ENCODE measurements around the gene CXCL3. TPM values are rescaled to one million over a fixed set of nuclear protein-coding genes. Genes with fewer than 3 reads are reported as not detected.

The CXCL3 gene
- total and polyA plus RNA-seq, 9 of the 15 experiments (the other 6 are each of a cell fraction or from before 2014, with no cell fraction given), result 2.3 to 8.9 (median 6.1) TPM

- intact Hi-C loops (cut with micrococcal nuclease) (no loop called here), in situ Hi-C loops (cut with MboI) (no loop called here)
- no peak overlapping the region for H3K4me3 ChIP-seq
- H3K4me2 ChIP-seq (ENCODE audit: insufficient read depth, low read length), result no peak overlapping the region
- H2AFZ ChIP-seq (ENCODE audit: low read depth, low read length), result no peak overlapping the region
- BruUV-seq (replicated peaks), result no TSS peak
- H3K27ac ChIP-seq (ENCODE audit: extremely low read depth, low read depth, low read length), result no peak overlapping the region
- FAIRE-seq, result no peak
- H3K9me1 ChIP-seq (ENCODE audit: control insufficient read depth, insufficient read depth, low read length), result no peaks in the 10 kb centered on the region
- no peak for TF ChIP-seq MAZ (CRISPR knock-in tag; conservative IDR thresholded peaks at IDR 0.05 in 1 of 2, IDR thresholded peaks at IDR 0.05 in 1 of 2)
- no peak for TF ChIP-seq NUFIP1 (IDR thresholded peaks at IDR 0.05; ENCODE audit: partially characterized antibody)
- TF ChIP-seq SMARCA4 (IDR thresholded peaks at IDR 0.05), result no peak
- TF ChIP-seq ZC3H8 (IDR thresholded peaks at IDR 0.05), result no peak
- no peak for TF ChIP-seq NONO (IDR thresholded peaks at IDR 0.05; ENCODE audit: low read depth in 2 of 2, low read length in 1 of 2)
- TF ChIP-seq RBBP5 (IDR thresholded peaks at IDR 0.05; ENCODE audit: borderline replicate concordance, insufficient read depth, low read length, poor library complexity, severe bottlenecking), result no peak
- no peak for TF ChIP-seq ZNF740 (CRISPR knock-in tag; IDR thresholded peaks at IDR 0.05)
- no peak for TF ChIP-seq ZNF740 (tag; IDR thresholded peaks at IDR 0.05)
- TF ChIP-seq ZNF175 (CRISPR knock-in tag; IDR thresholded peaks at IDR 0.05; ENCODE audit: low read depth), result no peak
- TF ChIP-seq ZBTB26 (CRISPR knock-in tag; IDR thresholded peaks at IDR 0.05), result no peak
- TF ChIP-seq TEAD4 (IDR thresholded peaks at IDR 0.05; ENCODE audit: low read length), result 0 out of 2 replicates have a peak, but pooled peaks have one; percentile 22
- no peak for TF ChIP-seq TEAD4 (CRISPR knock-in tag; IDR thresholded peaks at IDR 0.05; ENCODE audit: borderline replicate concordance)
- no peak for TF ChIP-seq SP1 (CRISPR knock-in tag; IDR thresholded peaks at IDR 0.05)
- no peak for TF ChIP-seq BRCA1 (IDR thresholded peaks at IDR 0.05)
- no peak for TF ChIP-seq BRCA1 (CRISPR knock-in tag; IDR thresholded peaks at IDR 0.05)
- TF ChIP-seq ZBTB1 (CRISPR knock-in tag; IDR thresholded peaks at IDR 0.05; ENCODE audit: borderline replicate concordance, low read depth), result no peak
- no peak for TF ChIP-seq CREB1 (IDR thresholded peaks at IDR 0.05)
- TF ChIP-seq CREB1 (CRISPR knock-in tag; IDR thresholded peaks at IDR 0.05), result no peak
- TF ChIP-seq ZNF212 (CRISPR knock-in tag; IDR thresholded peaks at IDR 0.05), result no peak
- peak; percentile 53; the same call in 1 of the 2 replicates for TF ChIP-seq CBFA2T3 (IDR thresholded peaks at IDR 0.05)
- TF ChIP-seq ZNF551 (CRISPR knock-in tag; IDR thresholded peaks at IDR 0.05), result no peak
- TF ChIP-seq TAL1 (IDR thresholded peaks at IDR 0.05), result peak; percentile 18; the same call in 1 of the 2 replicates
- peak; percentile 20; the same call in 1 of the 2 replicates for TF ChIP-seq TCF3 (CRISPR knock-in tag; IDR thresholded peaks at IDR 0.05)
- no peaks in the 10 kb centered on the region for H3K36me3 ChIP-seq (ENCODE audit: control insufficient read depth, insufficient read depth, low read length)
- no peaks in the 10 kb centered on the region for H4K20me1 ChIP-seq (replicated peaks; ENCODE audit: control insufficient read depth, insufficient read depth, low read length)
- no peaks in the 10 kb centered on the region for H3K79me2 ChIP-seq (ENCODE audit: control insufficient read depth, insufficient read depth, low read length)
- no peak for DNase-seq (ENCODE audit: extremely low read depth in 1 of 4, low spot score in 3 of 4)
- WGBS (ENCODE audit: insufficient coverage, low coverage, missing lambda C conversion rate), result 40% methylated on average over 6 of the region's 6 CpGs
- ChIA-PET POLR2A (no interaction called here), CTCF (ENCODE audit: low intra/inter-chr PET ratio) (no interaction called here)
- no peak overlapping the region for H3K9ac ChIP-seq (ENCODE audit: insufficient read depth in 1 of 2, low read depth in 2 of 2, low read length in 2 of 2)
- no peaks in the 10 kb centered on the region for H3K9me3 ChIP-seq (replicated peaks; ENCODE audit: control insufficient read depth, insufficient read depth, low read depth, low read length)
- no peak; the same call in 2 of the 3 replicates for ATAC-seq
- H3K27me3 ChIP-seq (ENCODE audit: control insufficient read depth in 2 of 2, insufficient read depth in 2 of 2, low read length in 2 of 2), result no peaks in the 10 kb centered on the region
- peaks cover 0 to 7% of the 10 kb centered on the region in 2 experiments; a peak in 1 of 5 replicates for H3K4me1 ChIP-seq (replicated peaks in 1 of 2; ENCODE audit: control insufficient read depth in 2 of 2, insufficient read depth in 2 of 2, low read length in 2 of 2)
Observed at GRCh38 chr4:74000301-74000700, 38.2 kb downstream of the CXCL3 start.

Measured in K562 (cell line).